ENCODE data around the gene PDE6B.

DNA sequence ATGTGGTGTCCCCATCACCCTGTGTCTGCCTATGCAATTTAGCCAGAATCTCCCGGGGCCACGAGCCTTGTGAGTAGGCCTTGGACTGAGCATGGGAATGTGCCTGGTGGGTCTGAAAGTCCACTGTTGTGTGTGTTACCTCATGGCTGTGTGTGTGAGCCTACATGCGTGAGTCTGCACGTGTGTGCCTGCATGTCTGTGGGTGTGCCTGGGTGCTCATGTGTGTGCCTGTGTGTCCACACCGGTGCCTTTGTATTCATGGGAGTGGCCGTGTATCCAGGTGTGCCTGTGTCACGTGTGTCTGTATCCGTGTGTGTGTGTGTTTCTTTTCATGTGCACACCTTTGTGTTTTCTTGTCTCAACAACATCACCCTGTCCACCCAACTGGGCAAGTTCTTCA is 34.5 kb downstream of the PDE6B start:
- TF ChIP-seq EZH2 (IDR thresholded peaks at IDR 0.05; ENCODE audit: low read depth, unreplicated experiment): no peak
- TF ChIP-seq, protein P1, sequence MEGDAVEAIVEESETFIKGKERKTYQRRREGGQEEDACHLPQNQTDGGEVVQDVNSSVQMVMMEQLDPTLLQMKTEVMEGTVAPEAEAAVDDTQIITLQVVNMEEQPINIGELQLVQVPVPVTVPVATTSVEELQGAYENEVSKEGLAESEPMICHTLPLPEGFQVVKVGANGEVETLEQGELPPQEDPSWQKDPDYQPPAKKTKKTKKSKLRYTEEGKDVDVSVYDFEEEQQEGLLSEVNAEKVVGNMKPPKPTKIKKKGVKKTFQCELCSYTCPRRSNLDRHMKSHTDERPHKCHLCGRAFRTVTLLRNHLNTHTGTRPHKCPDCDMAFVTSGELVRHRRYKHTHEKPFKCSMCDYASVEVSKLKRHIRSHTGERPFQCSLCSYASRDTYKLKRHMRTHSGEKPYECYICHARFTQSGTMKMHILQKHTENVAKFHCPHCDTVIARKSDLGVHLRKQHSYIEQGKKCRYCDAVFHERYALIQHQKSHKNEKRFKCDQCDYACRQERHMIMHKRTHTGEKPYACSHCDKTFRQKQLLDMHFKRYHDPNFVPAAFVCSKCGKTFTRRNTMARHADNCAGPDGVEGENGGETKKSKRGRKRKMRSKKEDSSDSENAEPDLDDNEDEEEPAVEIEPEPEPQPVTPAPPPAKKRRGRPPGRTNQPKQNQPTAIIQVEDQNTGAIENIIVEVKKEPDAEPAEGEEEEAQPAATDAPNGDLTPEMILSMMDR (conservative IDR thresholded peaks at IDR 0.05; ENCODE audit: low read depth in 2 of 2): no peak
- no peak for TF ChIP-seq POLR2AphosphoS5 (IDR thresholded peaks at IDR 0.05; ENCODE audit: low read depth)
- TF ChIP-seq EZH2phosphoT487 (IDR thresholded peaks at IDR 0.05; ENCODE audit: unreplicated experiment): no peak
- TF ChIP-seq NANOG (IDR thresholded peaks at IDR 0.05; ENCODE audit: borderline replicate concordance): no peak
- TF ChIP-seq, protein P2, sequence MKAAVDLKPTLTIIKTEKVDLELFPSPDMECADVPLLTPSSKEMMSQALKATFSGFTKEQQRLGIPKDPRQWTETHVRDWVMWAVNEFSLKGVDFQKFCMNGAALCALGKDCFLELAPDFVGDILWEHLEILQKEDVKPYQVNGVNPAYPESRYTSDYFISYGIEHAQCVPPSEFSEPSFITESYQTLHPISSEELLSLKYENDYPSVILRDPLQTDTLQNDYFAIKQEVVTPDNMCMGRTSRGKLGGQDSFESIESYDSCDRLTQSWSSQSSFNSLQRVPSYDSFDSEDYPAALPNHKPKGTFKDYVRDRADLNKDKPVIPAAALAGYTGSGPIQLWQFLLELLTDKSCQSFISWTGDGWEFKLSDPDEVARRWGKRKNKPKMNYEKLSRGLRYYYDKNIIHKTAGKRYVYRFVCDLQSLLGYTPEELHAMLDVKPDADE (IDR thresholded peaks at IDR 0.05): no peak

Data from GM23338 (cell line).